Measurements from ENCODE around the gene ELFN1.

- TF ChIP-seq POLR2A (IDR thresholded peaks at IDR 0.05) (no peak), POLR2AphosphoS5 (IDR thresholded peaks at IDR 0.05; ENCODE audit: insufficient read depth in 1 of 2, low read depth in 1 of 2) (no peak), CTCF (IDR thresholded peaks at IDR 0.05) (no peak)
Measured at GRCh38 chr7:1666317-1666822, 3.7 kb upstream of the ELFN1 start.
